Measurements from ENCODE around the gene SEC24C.

The SEC24C gene

DNA sequence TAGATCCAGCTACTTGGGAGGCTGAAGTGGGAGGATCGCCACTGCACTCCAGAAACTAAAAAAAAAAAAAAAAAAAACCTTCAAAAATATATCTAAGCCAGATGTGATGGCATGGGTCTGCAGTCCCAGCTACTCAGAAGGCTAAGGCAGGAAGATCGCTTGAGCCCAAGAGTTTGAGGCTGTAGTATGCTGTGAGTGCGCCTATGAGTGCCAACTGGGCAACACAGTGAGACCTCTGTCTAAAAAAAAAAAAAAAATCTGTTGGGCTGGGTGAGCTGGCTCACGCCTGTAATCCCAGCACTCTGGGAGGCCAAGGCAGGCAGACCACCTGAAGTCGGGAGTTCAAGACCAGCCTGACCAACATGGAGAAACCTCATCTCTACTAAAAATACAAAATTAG, 34.8 kb downstream of the SEC24C start:
- ChIA-PET POLR2A (ENCODE audit: low non-redundant PET) (interaction anchor here (0.7 kb wide), 2 partner anchors 26 to 140 kb away, joined by 4 to 7 read pairs; no protein-coding TSS in a partner anchor), CTCF (interaction anchor here (0.5 to 1.0 kb wide), 4 partner anchors 74 to 302 kb away, joined by 3 to 5 read pairs (median 4); no protein-coding TSS in a partner anchor)
- peak overlapping the region; percentile 36 for H3K27ac ChIP-seq
- no peak for DNase-seq (ENCODE audit: low spot score)
- TF ChIP-seq CTCF (conservative IDR thresholded peaks at IDR 0.05; ENCODE audit: low read depth): no peak

GRCh38 chr10:73779539-73780197, 35.5 kb downstream of the SEC24C start:
- ChIA-PET POLR2A (ENCODE audit: low non-redundant PET) (interaction anchor here (0.5 to 0.7 kb wide), 2 partner anchors 16 to 139 kb away, joined by 5 to 7 read pairs; no protein-coding TSS in a partner anchor), CTCF (interaction anchor here (0.6 to 1.0 kb wide), 4 partner anchors 100 to 1444 kb away, joined by 3 to 7 read pairs (median 4); no protein-coding TSS in a partner anchor)
- no peak for DNase-seq (ENCODE audit: low spot score)
- no peak for TF ChIP-seq CTCF (conservative IDR thresholded peaks at IDR 0.05; ENCODE audit: low read depth)
- peak overlapping the region; percentile 36 for H3K27ac ChIP-seq

GRCh38 chr10:73780301-73780700, 36.1 kb downstream of the SEC24C start:
- CTCF ChIA-PET: no interaction called here
- no peak for DNase-seq (ENCODE audit: low spot score)
- H3K27ac ChIP-seq: peak overlapping the region; percentile 44
- POLR2A ChIA-PET (ENCODE audit: low non-redundant PET): no interaction called here
- no peak for TF ChIP-seq CTCF (conservative IDR thresholded peaks at IDR 0.05; ENCODE audit: low read depth)

DNA sequence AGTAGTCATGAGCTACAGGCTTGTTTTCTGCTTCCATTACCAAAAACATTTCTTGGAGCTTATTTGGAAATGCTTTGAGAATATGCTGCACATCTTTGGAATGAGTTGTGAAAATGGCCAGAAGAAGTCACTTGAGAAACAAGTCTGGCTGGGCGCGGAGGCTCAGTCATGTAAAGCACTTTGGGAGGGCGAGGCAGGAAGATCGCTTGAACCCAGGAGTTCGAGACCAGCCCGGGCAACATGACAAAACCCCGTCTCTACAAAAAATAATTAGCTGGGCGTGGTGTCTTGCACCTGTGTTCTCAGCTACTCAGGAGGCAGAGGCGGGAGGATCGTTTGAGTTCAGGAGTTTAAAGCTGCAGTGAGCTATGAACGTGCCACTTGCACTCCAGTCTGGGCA, 36.8 kb downstream of the SEC24C start:
- POLR2A ChIA-PET (ENCODE audit: low non-redundant PET): no interaction called here
- H3K27ac ChIP-seq: peak overlapping the region; percentile 90
- CTCF ChIA-PET: no interaction called here
- TF ChIP-seq CTCF (conservative IDR thresholded peaks at IDR 0.05; ENCODE audit: low read depth): no peak
- DNase-seq (ENCODE audit: low spot score): no peak

DNA sequence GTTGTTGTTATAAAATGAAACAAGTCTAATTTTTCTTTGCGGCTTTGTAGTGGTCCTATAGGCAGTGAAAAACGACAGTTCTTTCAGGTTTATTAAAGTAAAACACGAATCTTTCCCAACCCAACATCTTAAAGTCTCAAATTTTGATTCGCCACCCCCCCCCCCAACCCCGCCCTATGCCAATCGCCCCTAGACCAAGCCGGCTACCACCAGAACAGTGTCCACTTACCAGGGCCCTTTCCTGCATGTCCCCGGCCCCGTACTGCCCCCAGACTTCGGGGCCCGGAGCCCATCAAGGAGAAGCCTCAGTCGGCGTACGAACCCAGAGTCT, 37.3 kb downstream of the SEC24C start:
- ChIA-PET CTCF (interaction anchor here (0.8 kb wide), 1 partner anchor 97 kb away, joined by 4 read pairs; no protein-coding TSS in a partner anchor), POLR2A (ENCODE audit: low non-redundant PET) (interaction anchor here (0.8 kb wide), 1 partner anchor 29 kb away, joined by 3 read pairs; no protein-coding TSS in a partner anchor)
- H3K27ac ChIP-seq: peak overlapping the region; percentile 90
- no peak for TF ChIP-seq CTCF (conservative IDR thresholded peaks at IDR 0.05; ENCODE audit: low read depth)
- no peak for DNase-seq (ENCODE audit: low spot score)

- POLR2A ChIA-PET (ENCODE audit: low non-redundant PET): interaction anchor here (0.8 kb wide), 1 partner anchor 28 kb away, joined by 3 read pairs; no protein-coding TSS in a partner anchor
- CTCF ChIA-PET: interaction anchor here (0.8 kb wide), 1 partner anchor 97 kb away, joined by 4 read pairs; no protein-coding TSS in a partner anchor
- DNase-seq (ENCODE audit: low spot score): peak; percentile 89
- H3K27ac ChIP-seq: peak within 1 kb of the TSS; percentile 90
- TF ChIP-seq CTCF (conservative IDR thresholded peaks at IDR 0.05; ENCODE audit: low read depth): no peak
These were observed 37.9 kb downstream of the SEC24C start, which contains the start of gene CHCHD1 for GRCh38 chr10:73781879-73782748. Gene CHCHD1, plus strand, starts transcription at chr10:73782048. Its CDS starts 28 bp downstream, at chr10:73782076.

Measured in RWPE1 (cell line).